Neural crest cell (in vitro differentiated cells): Measurements from ENCODE around the gene HIPK3. TPM values are rescaled to one million over a fixed set of nuclear protein-coding genes. Genes with fewer than 3 reads are reported as not detected.

ENCODE experiments used
- DNase-seq: peaks from one replicate; pipeline ENCODE4 v3.0.0; 2021; ENCODE audit warnings: low read depth, mixed read lengths, low spot score
- H3K27ac Mint-ChIP-seq: one replicate; pipeline ENCODE4 v1.8.0; 2021; ENCODE audit warnings: mild to moderate bottlenecking, mixed read lengths; ENCODE audit not compliant: unreplicated experiment
- H3K27me3 Mint-ChIP-seq: 2 replicates; pipeline ENCODE4 v1.8.0; 2021; ENCODE audit warnings: low read depth, mild to moderate bottlenecking, mixed read lengths
- H3K36me3 Mint-ChIP-seq: 2 replicates; pipeline ENCODE4 v1.8.0; 2021; ENCODE audit warnings: low read depth, mild to moderate bottlenecking, mixed read lengths
- H3K4me1 Mint-ChIP-seq: 2 replicates; pipeline ENCODE4 v1.8.0; 2021; ENCODE audit warnings: mixed read lengths
- H3K4me3 Mint-ChIP-seq: one replicate; pipeline ENCODE4 v1.8.0; 2021; ENCODE audit warnings: mild to moderate bottlenecking, mixed read lengths
- H3K9me3 Mint-ChIP-seq: 2 replicates; pipeline ENCODE4 v1.8.0; 2021; ENCODE audit warnings: mixed read lengths
- CTCF ChIP-seq: fragments of 200-600 bp; sonication (generic); conservative IDR thresholded peaks from 2 replicates; pipeline ENCODE4 v1.5.0; 2021; ENCODE audit warnings: antibody characterized with exemption, mild to moderate bottlenecking
- total RNA-seq: library from RNA; stranded (reverse); gene quantifications from 2 replicates; pipeline ENCODE4 v1.2.1, GENCODE V29; 2021

The HIPK3 gene
- total RNA-seq, 1 donor from 2014 or later = 33.8 TPM

- Mint-ChIP-seq H3K27me3 (no peaks in the 10 kb centered on the region), H3K4me3 (no peak overlapping the region), H3K36me3 (peaks cover 8% of the 10 kb centered on the region), H3K27ac (no peak overlapping the region), H3K4me1 (no peaks in the 10 kb centered on the region), H3K9me3 (no peaks in the 10 kb centered on the region)
- DNase-seq = no peak
- no peak for TF ChIP-seq CTCF
Measured at GRCh38 chr11:33344611-33345010, 87.4 kb downstream of the HIPK3 start.

- no peaks in the 10 kb centered on the region for H3K4me1 Mint-ChIP-seq
- no peak for TF ChIP-seq CTCF
- peaks cover 5% of the 10 kb centered on the region for H3K36me3 Mint-ChIP-seq
- H3K27me3 Mint-ChIP-seq = no peaks in the 10 kb centered on the region
- H3K27ac Mint-ChIP-seq = no peak overlapping the region
- DNase-seq = no peak
- H3K4me3 Mint-ChIP-seq = no peak overlapping the region
- no peaks in the 10 kb centered on the region for H3K9me3 Mint-ChIP-seq
Measured at GRCh38 chr11:33347490-33348125, 90.4 kb downstream of the HIPK3 start.

GRCh38 chr11:33350287-33350686 lies 93.1 kb downstream of the HIPK3 start:
- Mint-ChIP-seq H3K27ac (no peak overlapping the region), H3K9me3 (no peaks in the 10 kb centered on the region), H3K4me3 (no peak overlapping the region), H3K36me3 (peaks cover 8% of the 10 kb centered on the region), H3K27me3 (no peaks in the 10 kb centered on the region), H3K4me1 (no peaks in the 10 kb centered on the region)
- DNase-seq = no peak
- no peak for TF ChIP-seq CTCF

GRCh38 chr11:33358150-33358831 lies 101.1 kb downstream of the HIPK3 start:
- Mint-ChIP-seq H3K27me3 (no peaks in the 10 kb centered on the region), H3K9me3 (no peaks in the 10 kb centered on the region), H3K27ac (no peak overlapping the region), H3K4me1 (no peaks in the 10 kb centered on the region), H3K36me3 (peaks cover 1% of the 10 kb centered on the region), H3K4me3 (no peak overlapping the region)
- no peak for DNase-seq
- no peak for TF ChIP-seq CTCF

- no peak for TF ChIP-seq CTCF
- no peak overlapping the region for H3K4me3 Mint-ChIP-seq
- H3K27ac Mint-ChIP-seq = no peak overlapping the region
- H3K27me3 Mint-ChIP-seq = peaks cover 7% of the 10 kb centered on the region
- H3K4me1 Mint-ChIP-seq = no peaks in the 10 kb centered on the region
- no peak for DNase-seq
- H3K9me3 Mint-ChIP-seq = no peaks in the 10 kb centered on the region
- H3K36me3 Mint-ChIP-seq = no peaks in the 10 kb centered on the region
Measured at GRCh38 chr11:33360642-33361041, 103.5 kb downstream of the HIPK3 start.
